GM12878 (cell line): ENCODE data around the gene HRH3. TPM values are rescaled to one million over a fixed set of nuclear protein-coding genes. Genes with fewer than 3 reads are reported as not detected.

Source experiments
- ATAC-seq: fragments of 200-7000 bp; cut with Tn5 transposase; 3 replicates; pipeline ENCODE4 v1.9.1; 2020; ENCODE audit warnings: mild to moderate bottlenecking, moderate library complexity
- BruUV-seq: library from RNA; stranded (reverse); fragments of 400-500 nt; replicated peaks from 2 replicates; lab custom pipeline; 2021; lab: Mats Ljungman, UMichigan
- CTCF ChIA-PET: fragments of 300-600 bp; sonication (Branson Sonifier 250); formaldehyde crosslinking; extraction: SDS; loops from one replicate; lab custom pipeline; 2021; ENCODE audit warnings: inconsistent platforms; lab: Yijun Ruan, JAX
- POLR2A ChIA-PET: fragments of 350-600 bp; formaldehyde crosslinking; extraction: SDS; loops from one replicate; lab custom pipeline; 2021; ENCODE audit warnings: inconsistent platforms; lab: Charles Lee
- RAD21 ChIA-PET: fragments of 300-600 bp; sonication (Branson Sonifier 250); formaldehyde crosslinking; loops from one replicate; lab custom pipeline; 2023; ENCODE audit warnings: antibody characterized with exemption; ENCODE audit not compliant: unreplicated experiment; lab: Charles Lee
- SMC1A ChIA-PET: fragments of 300-600 bp; sonication (Branson Sonifier 250); formaldehyde crosslinking; loops from one replicate; lab custom pipeline; 2023; ENCODE audit not compliant: unreplicated experiment, uncharacterized antibody; lab: Charles Lee
- DNase-seq: peaks from one replicate; pipeline ENCODE4 v3.0.0-alpha.2; 2011; ENCODE audit warnings: low read depth, low spot score
- FAIRE-seq: peaks from 3 replicates; lab custom pipeline; 2011; peaks lifted over from hg19 to GRCh38; lab: Jason Lieb, UNC
- H2AFZ ChIP-seq: 2 replicates; pipeline ENCODE4 v1.6.0; 2011; ENCODE audit warnings: low read depth, low read length, control low read depth; ENCODE audit not compliant: control insufficient read depth
- H3K27ac ChIP-seq: 2 replicates; pipeline ENCODE4 v1.5.1; 2011; ENCODE audit warnings: control low read depth; ENCODE audit not compliant: control insufficient read depth, insufficient read depth
- H3K27me3 ChIP-seq, 2 experiments: replicated peaks in 1 of 2; 2 replicates each; pipeline versions ENCODE4 v1.6.0 to v1.6.1; 2011; ENCODE audit warnings: low read length in 1 of 2; ENCODE audit not compliant: control insufficient read depth in 2 of 2, insufficient read depth in 2 of 2
- H3K36me3 ChIP-seq, 2 experiments: 2 replicates each; pipeline ENCODE4 v1.5.1; 2011; ENCODE audit warnings: low read length in 1 of 2; ENCODE audit not compliant: control insufficient read depth in 2 of 2, insufficient read depth in 2 of 2
- H3K4me1 ChIP-seq: 2 replicates; pipeline ENCODE4 v1.6.1; 2011; ENCODE audit warnings: mild to moderate bottlenecking, low read length, moderate library complexity, mixed read lengths; ENCODE audit not compliant: control insufficient read depth, insufficient read depth
- H3K4me2 ChIP-seq: 2 replicates; pipeline ENCODE4 v1.6.0; 2011; ENCODE audit warnings: control low read depth; ENCODE audit not compliant: control insufficient read depth, insufficient read depth
- H3K4me3 ChIP-seq: fragments of 200-600 bp; sonication (generic); 2 replicates; pipeline ENCODE4 v1.5.1; 2016
- H3K79me2 ChIP-seq: 2 replicates; pipeline ENCODE4 v1.6.0; 2011; ENCODE audit warnings: low read length; ENCODE audit not compliant: control insufficient read depth, insufficient read depth
- H3K9ac ChIP-seq: 2 replicates; pipeline ENCODE4 v1.8.0; 2011; ENCODE audit warnings: low read length, control low read depth, mixed read lengths; ENCODE audit not compliant: control insufficient read depth, insufficient read depth
- H3K9me3 ChIP-seq: replicated peaks from 3 replicates; pipeline ENCODE4 v1.5.1; 2011; ENCODE audit warnings: mild to moderate bottlenecking, low read length; ENCODE audit not compliant: control insufficient read depth, insufficient read depth
- H4K20me1 ChIP-seq: 2 replicates; pipeline ENCODE4 v1.6.0; 2011; ENCODE audit not compliant: control insufficient read depth, insufficient read depth
- E2F4 ChIP-seq: IDR thresholded peaks from 2 replicates; pipeline ENCODE4 v1.6.1; 2012; ENCODE audit warnings: low read depth, low read length, improper control_type of control experiment
- ESRRA ChIP-seq: IDR thresholded peaks from 2 replicates; pipeline ENCODE4 v1.6.1; 2012; ENCODE audit warnings: mild to moderate bottlenecking, low read length, improper control_type of control experiment
- HDAC2 ChIP-seq: fragments of 200-600 bp; sonication (generic); IDR thresholded peaks from 2 replicates; pipeline ENCODE4 v1.6.1; 2017
- IKZF1 ChIP-seq: fragments of 450-650 bp; conservative IDR thresholded peaks from 2 replicates; pipeline ENCODE4 v1.6.1; 2017; ENCODE audit warnings: antibody characterized with exemption, mild to moderate bottlenecking
- MEF2A ChIP-seq: IDR thresholded peaks from 2 replicates; pipeline ENCODE4 v1.6.1; 2011; ENCODE audit warnings: low read depth, mild to moderate bottlenecking, low read length, moderate library complexity; ENCODE audit not compliant: insufficient read depth
- RBBP5 ChIP-seq: fragments of 200-600 bp; sonication (generic); conservative IDR thresholded peaks from 2 replicates; pipeline ENCODE4 v1.6.1; 2016
- SIN3A ChIP-seq: IDR thresholded peaks from 2 replicates; pipeline ENCODE4 v1.6.1; 2012; ENCODE audit warnings: low read depth, low read length, improper control_type of control experiment
- TCF7 ChIP-seq: IDR thresholded peaks from 2 replicates; pipeline ENCODE4 v1.6.1; 2014; ENCODE audit warnings: antibody characterized with exemption, borderline replicate concordance
- WGBS: methylation state at CpG from one replicate; pipeline ENCODE4 v1.1.6; 2016; ENCODE audit warnings: low lambda C conversion rate; ENCODE audit not compliant: insufficient replicate concordance, insufficient coverage; ENCODE audit errors: missing lambda C conversion rate; 5-methylcytosine and 5-hydroxymethylcytosine counted together
- in situ Hi-C: fragments of 300-500 bp; cut with MboI; formaldehyde crosslinking; loops from 9 replicates; pipeline ENCODE4 v1.14.3; 2018; ENCODE audit warnings: mixed read lengths
- intact Hi-C: fragments of 100-400 bp; cut with micrococcal nuclease; formaldehyde crosslinking; loops from one replicate; pipeline ENCODE4 v1.14.2; 2022; ENCODE audit not compliant: unreplicated experiment
- polyA plus RNA-seq, 11 experiments: library from polyadenylated mRNA; depleted of rRNA in 4 of 11; unstranded in 6 of 11; stranded (reverse) in 5 of 11; fragments of >200 nt; fragmentation: Nextera tagmentation in 4 of 11; fragmentation: Illumina TruSeq in 1 of 11; extraction: Ambion mirVana in 4 of 11; extraction: Trizol in 1 of 11; gene quantifications; 1 replicate in 1 of 11; 2 replicates in 10 of 11; pipeline versions ENCODE4 v1.2.1 to v1.2.3, GENCODE V29; 2011 to 2016; ENCODE audit warnings: inconsistent platforms in 2 of 11, missing spikeins in 2 of 11, low read depth in 1 of 11
- total RNA-seq, 4 experiments: library from RNA; depleted of rRNA in 3 of 4; stranded (reverse); fragments of >200 nt in 3 of 4; fragmentation: Illumina TruSeq in 1 of 4; extraction: Trizol in 1 of 4; gene quantifications; 2 replicates each; pipeline versions ENCODE4 v1.2.1 to v1.2.3, GENCODE V29; 2013 to 2021

Gene HRH3
- total and polyA plus RNA-seq, 10 of the 15 experiments (the other 5 are each of a cell fraction or from before 2014, with no cell fraction given): not detected

GRCh38 chr20:62246872-62247652 lies 27.0 kb upstream of the HRH3 start:
- Histone ChIP-seq H3K27ac (no peak overlapping the region), H3K4me1 (no peaks in the 10 kb centered on the region), H2AFZ (no peak overlapping the region), H3K36me3 (no peaks in the 10 kb centered on the region; a peak in 2 of 4 replicates), H3K9ac (no peak overlapping the region), H3K79me2 (peaks cover 5% of the 10 kb centered on the region), H3K4me2 (no peak overlapping the region), H3K9me3 (no peaks in the 10 kb centered on the region), H4K20me1 (no peaks in the 10 kb centered on the region; the same call in 1 of the 2 replicates), H3K27me3 (no peaks in the 10 kb centered on the region), H3K4me3 (no peak overlapping the region)
- SMC1A ChIA-PET: no interaction called here
- intact Hi-C loops (no loop called here), in situ Hi-C loops (no loop called here)
- POLR2A ChIA-PET: interaction anchor here (0.6 kb wide), 3 partner anchors 21 to 226 kb away, joined by 3 to 4 read pairs (median 3); no protein-coding TSS in a partner anchor
- CTCF ChIA-PET: no interaction called here
- 86% methylated on average over 22 of the region's 22 CpGs for WGBS
- ATAC-seq (no peak), DNase-seq (no peak), FAIRE-seq (no peak)
- no peak for TF ChIP-seq HDAC2
- no peak for TF ChIP-seq MEF2A
- TF ChIP-seq RBBP5: no peak
- no peak for TF ChIP-seq E2F4
- no peak for TF ChIP-seq IKZF1
- no peak for TF ChIP-seq TCF7
- no peak for TF ChIP-seq ESRRA
- TF ChIP-seq SIN3A: no peak
- RAD21 ChIA-PET: no interaction called here
- BruUV-seq: no TSS peak
